Endothelial cell of umbilical vein (primary cell): ENCODE results near the gene CCM2. TPM values are rescaled to one million over a fixed set of nuclear protein-coding genes. Genes with fewer than 3 reads are reported as not detected.

Experiments used
- BruUV-seq: library from RNA; stranded (reverse); fragments of 400-500 nt; replicated peaks from 2 replicates; lab custom pipeline; 2021; lab: Mats Ljungman, UMichigan
- CTCF ChIA-PET: fragments of 300-600, 350-600 bp; sonication (Branson Sonifier 250); formaldehyde crosslinking; loops from one replicate; lab custom pipeline; 2021; ENCODE audit warnings: antibody characterized with exemption, inconsistent platforms; lab: Charles Lee
- POLR2A ChIA-PET: fragments of 300-600, 350-600 bp; sonication (Branson Sonifier 250); formaldehyde crosslinking; loops from one replicate; lab custom pipeline; 2021; ENCODE audit warnings: antibody characterized with exemption, inconsistent platforms; lab: Charles Lee
- DNase-seq: peaks from one replicate; pipeline ENCODE4 v3.0.0-alpha.2; 2011; ENCODE audit warnings: low read depth, low spot score
- FAIRE-seq: peaks from 2 replicates; lab custom pipeline; 2011; peaks lifted over from hg19 to GRCh38; lab: Jason Lieb, UNC
- H2AFZ ChIP-seq: 2 replicates; pipeline ENCODE4 v1.6.0; 2012; ENCODE audit warnings: low read depth, low read length, control low read depth, inconsistent platforms
- H3K27ac ChIP-seq: 2 replicates; pipeline ENCODE4 v1.5.1; 2011; ENCODE audit warnings: low read depth, mild to moderate bottlenecking, control low read depth, low read length, moderate library complexity; ENCODE audit not compliant: insufficient read depth
- H3K27me3 ChIP-seq, 2 experiments: 2 replicates each; pipeline versions ENCODE4 v1.6.0 to v1.6.1; 2011; ENCODE audit warnings: low read length in 2 of 2, mixed read lengths in 1 of 2; ENCODE audit not compliant: control insufficient read depth in 2 of 2, insufficient read depth in 2 of 2
- H3K36me3 ChIP-seq, 2 experiments: 2 replicates in 1 of 2; 3 replicates in 1 of 2; pipeline ENCODE4 v1.5.1; 2011; ENCODE audit warnings: low read length in 2 of 2, mild to moderate bottlenecking in 1 of 2, moderate library complexity in 1 of 2; ENCODE audit not compliant: control insufficient read depth in 2 of 2, insufficient read depth in 2 of 2; ENCODE audit errors: extremely low read depth in 1 of 2
- H3K4me1 ChIP-seq: 3 replicates; pipeline ENCODE4 v1.5.1; 2011; ENCODE audit warnings: mild to moderate bottlenecking, low read length; ENCODE audit not compliant: control insufficient read depth, insufficient read depth; ENCODE audit errors: extremely low read depth
- H3K4me2 ChIP-seq: 2 replicates; pipeline ENCODE4 v1.6.1; 2011; ENCODE audit warnings: low read length, control low read depth, mixed read lengths; ENCODE audit not compliant: insufficient read depth
- H3K4me3 ChIP-seq, 3 experiments: fragments of 200-600 bp in 1 of 3; sonication (generic), shearing (Covaris generic) in 1 of 3; replicated peaks in 1 of 3; 2 replicates each; pipeline ENCODE4 v1.5.1; 2011 to 2016; ENCODE audit warnings: control low read depth in 3 of 3, low read length in 3 of 3, mild to moderate bottlenecking in 2 of 3, inconsistent platforms in 1 of 3, low read depth in 1 of 3, moderate library complexity in 1 of 3; ENCODE audit not compliant: insufficient read depth in 1 of 3
- H3K79me2 ChIP-seq: 2 replicates; pipeline ENCODE4 v1.6.0; 2012; ENCODE audit warnings: low read length, inconsistent platforms; ENCODE audit not compliant: control insufficient read depth, insufficient read depth
- H3K9ac ChIP-seq: replicated peaks from 2 replicates; pipeline ENCODE3; 2011; ENCODE audit warnings: low read length, control low read depth; ENCODE audit not compliant: insufficient read depth; ENCODE audit errors: extremely low read depth
- H3K9me1 ChIP-seq: replicated peaks from 3 replicates; pipeline ENCODE4 v1.6.0; 2011; ENCODE audit warnings: mild to moderate bottlenecking, low read length; ENCODE audit not compliant: control insufficient read depth, insufficient read depth; ENCODE audit errors: extremely low read depth
- H3K9me3 ChIP-seq: replicated peaks from 2 replicates; pipeline ENCODE4 v1.5.1; 2012; ENCODE audit warnings: low read length, inconsistent platforms; ENCODE audit not compliant: control insufficient read depth, insufficient read depth
- H4K20me1 ChIP-seq: replicated peaks from 2 replicates; pipeline ENCODE3; 2011; ENCODE audit warnings: mild to moderate bottlenecking, low read length; ENCODE audit not compliant: control insufficient read depth, insufficient read depth; ENCODE audit errors: extremely low read depth
- EZH2 ChIP-seq: IDR thresholded peaks from 2 replicates; pipeline ENCODE4 v1.6.1; 2012; ENCODE audit warnings: borderline replicate concordance, low read depth, mild to moderate bottlenecking, moderate library complexity, low read length, inconsistent platforms; ENCODE audit not compliant: severe bottlenecking
- FOS ChIP-seq: IDR thresholded peaks from 2 replicates; pipeline ENCODE4 v1.6.1; 2011; ENCODE audit warnings: mild to moderate bottlenecking, low read length, moderate library complexity, borderline replicate concordance; ENCODE audit not compliant: insufficient read depth
- GATA2 ChIP-seq: IDR thresholded peaks from 2 replicates; pipeline ENCODE4 v1.7.0; 2011; ENCODE audit warnings: low read depth, mild to moderate bottlenecking, moderate library complexity, mixed read lengths, low read length; ENCODE audit not compliant: insufficient read length, insufficient read depth
- JUN ChIP-seq: IDR thresholded peaks from 2 replicates; pipeline ENCODE4 v1.6.1; 2011; ENCODE audit warnings: borderline replicate concordance, low read depth; ENCODE audit not compliant: insufficient read length, insufficient read depth
- MYC ChIP-seq: IDR thresholded peaks from one replicate; pipeline ENCODE4 v1.6.1; 2011; ENCODE audit warnings: mild to moderate bottlenecking, low read depth, low read length
- POLR2A ChIP-seq: IDR thresholded peaks from 2 replicates; pipeline ENCODE4 v1.6.1; 2012; ENCODE audit warnings: low read depth, mild to moderate bottlenecking, control low read depth, low read length
- POLR2AphosphoS5 ChIP-seq: IDR thresholded peaks from 2 replicates; pipeline ENCODE4 v1.6.1; 2012; ENCODE audit warnings: low read depth, mild to moderate bottlenecking, control low read depth, low read length, moderate library complexity; ENCODE audit not compliant: insufficient read depth
- dilution Hi-C: fragments of 300-500 bp; cut with MboI; formaldehyde crosslinking; loops from one replicate; pipeline ENCODE4 v1.15.0; 2019; ENCODE audit warnings: low sequenced_read_pairs; ENCODE audit not compliant: extremely low pct_ligation_motif_present
- intact Hi-C: fragments of 100-400 bp; cut with micrococcal nuclease; formaldehyde crosslinking; loops from one replicate; pipeline ENCODE4 v1.10.0; 2022
- polyA plus RNA-seq, 4 experiments: library from polyadenylated mRNA; depleted of rRNA in 3 of 4; stranded (reverse) in 3 of 4; unstranded in 1 of 4; fragments of >200 nt; gene quantifications; 2 replicates each; pipeline versions ENCODE4 v1.2.1 to v1.2.3, GENCODE V29; 2011 to 2012; ENCODE audit warnings: missing spikeins in 1 of 4
- total RNA-seq: library from RNA; stranded (reverse); gene quantifications from 2 replicates; pipeline ENCODE4 v1.2.3, GENCODE V29; 2021
- TF ChIP-seq, protein P1 (sequence below), 2 donors: IDR thresholded peaks; 1 replicate in 1 of 2; 2 replicates in 1 of 2; pipeline ENCODE4 v1.5.1; 2011; ENCODE audit warnings: low read length in 2 of 2, mild to moderate bottlenecking in 2 of 2, moderate library complexity in 2 of 2, control low read depth in 1 of 2, inconsistent platforms in 1 of 2, low read depth in 1 of 2; ENCODE audit not compliant: insufficient read depth in 1 of 2; ENCODE audit errors: extremely low read depth in 1 of 2
- TF ChIP-seq, protein P2 (sequence below): IDR thresholded peaks from 2 replicates; pipeline ENCODE4 v1.6.1; 2011; ENCODE audit not compliant: insufficient read depth, insufficient read length

Gene CCM2
- total and polyA plus RNA-seq, 2 donors (not counting 3 experiments of a cell fraction or from before 2014, with no cell fraction given): 66.1 to 70.4 TPM

DNA sequence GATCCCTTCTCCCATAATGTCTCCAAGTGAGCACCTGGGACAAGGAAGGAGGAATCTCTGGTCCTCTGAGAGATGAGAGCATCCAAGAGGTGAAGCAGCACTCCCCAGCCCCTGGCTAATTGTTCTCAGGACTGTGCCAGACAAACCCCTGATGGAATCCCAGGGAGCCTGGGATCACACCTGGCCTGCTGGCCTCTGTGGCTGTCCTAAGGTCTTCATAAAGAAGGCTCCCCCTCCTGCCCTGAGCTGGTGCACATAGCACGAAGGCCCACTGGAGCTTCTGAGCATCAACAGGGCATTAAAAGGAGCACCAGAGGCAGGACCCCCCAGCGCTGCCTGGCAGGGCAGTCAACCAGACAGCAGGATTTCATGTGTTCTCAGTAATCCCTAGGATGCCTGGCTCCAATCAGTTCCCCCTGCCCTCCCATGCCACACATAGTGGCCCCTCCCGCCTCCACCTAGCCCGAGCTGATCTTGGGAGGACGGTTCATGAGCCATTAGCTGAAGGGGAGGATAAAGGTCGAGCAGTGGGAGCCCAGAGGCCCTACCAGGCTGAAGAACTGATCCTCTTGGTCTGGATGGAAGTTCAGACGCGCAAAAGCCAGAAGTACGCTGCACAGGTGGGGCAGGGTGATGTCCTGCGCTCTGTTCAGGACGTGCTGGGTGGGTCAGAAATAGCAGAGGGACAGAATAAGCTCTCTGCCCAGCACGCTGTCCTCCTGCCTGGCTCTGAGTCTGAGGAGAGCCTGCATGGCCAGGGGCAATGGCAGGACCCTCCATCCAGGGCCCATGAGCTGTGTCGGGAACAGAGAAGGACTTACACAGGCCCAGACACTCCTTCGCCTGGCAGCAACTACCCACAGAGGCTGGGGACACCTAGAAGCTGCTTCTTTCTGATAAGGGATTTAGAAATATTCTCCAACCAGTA lies 103.0 kb downstream of the CCM2 start:
- peaks cover 12% of the 10 kb centered on the region for H3K79me2 ChIP-seq
- no peaks in the 10 kb centered on the region for H3K27me3 ChIP-seq
- H3K4me1 ChIP-seq: no peaks in the 10 kb centered on the region
- no peak overlapping the region for H3K27ac ChIP-seq
- H2AFZ ChIP-seq: no peak overlapping the region
- H3K4me2 ChIP-seq: no peak overlapping the region
- POLR2A ChIA-PET: no interaction called here
- intact Hi-C loops: no loop called here
- H3K9ac ChIP-seq: no peak overlapping the region
- CTCF ChIA-PET: interaction anchor here (1.2 kb wide), 1 partner anchor 10 kb away, joined by 3 read pairs; no protein-coding TSS in a partner anchor
- FAIRE-seq: no peak
- H4K20me1 ChIP-seq: no peaks in the 10 kb centered on the region
- DNase-seq: no peak
- TF ChIP-seq GATA2: no peak
- TF ChIP-seq MYC: no peak
- TF ChIP-seq EZH2: no peak
- TF ChIP-seq, protein P1, sequence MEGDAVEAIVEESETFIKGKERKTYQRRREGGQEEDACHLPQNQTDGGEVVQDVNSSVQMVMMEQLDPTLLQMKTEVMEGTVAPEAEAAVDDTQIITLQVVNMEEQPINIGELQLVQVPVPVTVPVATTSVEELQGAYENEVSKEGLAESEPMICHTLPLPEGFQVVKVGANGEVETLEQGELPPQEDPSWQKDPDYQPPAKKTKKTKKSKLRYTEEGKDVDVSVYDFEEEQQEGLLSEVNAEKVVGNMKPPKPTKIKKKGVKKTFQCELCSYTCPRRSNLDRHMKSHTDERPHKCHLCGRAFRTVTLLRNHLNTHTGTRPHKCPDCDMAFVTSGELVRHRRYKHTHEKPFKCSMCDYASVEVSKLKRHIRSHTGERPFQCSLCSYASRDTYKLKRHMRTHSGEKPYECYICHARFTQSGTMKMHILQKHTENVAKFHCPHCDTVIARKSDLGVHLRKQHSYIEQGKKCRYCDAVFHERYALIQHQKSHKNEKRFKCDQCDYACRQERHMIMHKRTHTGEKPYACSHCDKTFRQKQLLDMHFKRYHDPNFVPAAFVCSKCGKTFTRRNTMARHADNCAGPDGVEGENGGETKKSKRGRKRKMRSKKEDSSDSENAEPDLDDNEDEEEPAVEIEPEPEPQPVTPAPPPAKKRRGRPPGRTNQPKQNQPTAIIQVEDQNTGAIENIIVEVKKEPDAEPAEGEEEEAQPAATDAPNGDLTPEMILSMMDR (IDR thresholded peaks at IDR 0.05; ENCODE audit: extremely low read depth in 1 of 2, insufficient read depth in 1 of 2, low read depth in 1 of 2, low read length in 2 of 2): no peak
- TF ChIP-seq JUN: no peak
- TF ChIP-seq FOS: no peak
- TF ChIP-seq POLR2AphosphoS5: no peak
- TF ChIP-seq, protein P2, sequence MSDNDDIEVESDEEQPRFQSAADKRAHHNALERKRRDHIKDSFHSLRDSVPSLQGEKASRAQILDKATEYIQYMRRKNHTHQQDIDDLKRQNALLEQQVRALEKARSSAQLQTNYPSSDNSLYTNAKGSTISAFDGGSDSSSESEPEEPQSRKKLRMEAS: no peak
- no peak for TF ChIP-seq POLR2A
- no TSS peak for BruUV-seq
- H3K36me3 ChIP-seq: peaks cover 11 to 69% of the 10 kb centered on the region in 2 experiments
- dilution Hi-C loops: no loop called here
- H3K4me3 ChIP-seq: no peak overlapping the region
- H3K9me1 ChIP-seq: no peaks in the 10 kb centered on the region
- no peaks in the 10 kb centered on the region for H3K9me3 ChIP-seq
